HFFc6 (cell line): Measurements from ENCODE around the gene ITGB8. TPM values are rescaled to one million over a fixed set of nuclear protein-coding genes. Genes with fewer than 3 reads are reported as not detected.

Source experiments
- DNase-seq: peaks from one replicate; pipeline ENCODE4 v3.0.0-alpha.2; 2018
- H3K27ac Mint-ChIP-seq: 2 replicates; pipeline ENCODE4 v1.8.0; 2020; ENCODE audit warnings: mild to moderate bottlenecking, mixed read lengths
- H3K27me3 Mint-ChIP-seq: 2 replicates; pipeline ENCODE4 v1.8.0; 2021; ENCODE audit warnings: mild to moderate bottlenecking, moderate library complexity, mixed read lengths; ENCODE audit not compliant: insufficient read depth
- H3K36me3 Mint-ChIP-seq: 2 replicates; pipeline ENCODE4 v1.8.0; 2021; ENCODE audit warnings: low read depth, mixed read lengths
- H3K4me1 Mint-ChIP-seq: 2 replicates; pipeline ENCODE4 v1.8.0; 2020; ENCODE audit warnings: low read depth, mixed read lengths
- H3K4me3 Mint-ChIP-seq: 2 replicates; pipeline ENCODE4 v1.8.0; 2020; ENCODE audit warnings: mild to moderate bottlenecking, moderate library complexity, mixed read lengths
- H3K9me3 Mint-ChIP-seq: 2 replicates; pipeline ENCODE4 v1.8.0; 2020; ENCODE audit warnings: mild to moderate bottlenecking, mixed read lengths
- total RNA-seq, 6 experiments: library from RNA; stranded (reverse); fragmentation: NEBNext Ultra II Directional; extraction: Animal tissue kit (Norgen Biotek cat#: 25700); gene quantifications; 2 replicates in 1 of 6; 3 replicates in 5 of 6; pipeline ENCODE4 v1.2.3, GENCODE V29; 2021
- TF ChIP-seq, protein P1 (sequence below): fragments of 200-600 bp; sonication (generic); IDR thresholded peaks from 2 replicates; pipeline ENCODE4 v1.5.0; 2021; ENCODE audit warnings: antibody characterized with exemption, mild to moderate bottlenecking

ITGB8 gene
- total RNA-seq, 6 experiments from 2014 or later = not detected

DNA sequence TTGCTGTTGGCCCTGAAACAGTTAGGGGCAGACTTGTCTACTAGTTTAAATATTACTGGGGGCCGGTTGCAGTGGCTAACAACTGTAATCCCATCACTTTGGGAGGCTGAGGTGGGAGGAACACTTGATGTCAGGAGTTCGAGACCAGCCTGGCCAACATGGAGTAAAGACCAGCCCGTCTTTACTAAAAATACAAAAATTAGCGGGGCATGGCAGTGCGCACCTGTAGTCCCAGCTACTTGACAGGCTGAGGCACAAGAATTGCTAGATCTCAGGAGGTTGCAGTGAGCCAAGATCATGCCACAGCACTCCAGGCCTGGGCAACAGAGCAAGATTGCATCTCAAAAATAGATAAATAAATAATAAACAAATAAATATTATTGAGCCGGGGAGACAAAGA lies 7.6 kb downstream of the ITGB8 start:
- Mint-ChIP-seq H3K36me3 (no peaks in the 10 kb centered on the region), H3K9me3 (no peaks in the 10 kb centered on the region; the same call in 1 of the 2 replicates), H3K4me1 (no peaks in the 10 kb centered on the region), H3K27ac (no peak overlapping the region), H3K27me3 (peaks cover 3% of the 10 kb centered on the region; the same call in 1 of the 2 replicates), H3K4me3 (no peak overlapping the region)
- no peak for DNase-seq
- TF ChIP-seq, protein P1, sequence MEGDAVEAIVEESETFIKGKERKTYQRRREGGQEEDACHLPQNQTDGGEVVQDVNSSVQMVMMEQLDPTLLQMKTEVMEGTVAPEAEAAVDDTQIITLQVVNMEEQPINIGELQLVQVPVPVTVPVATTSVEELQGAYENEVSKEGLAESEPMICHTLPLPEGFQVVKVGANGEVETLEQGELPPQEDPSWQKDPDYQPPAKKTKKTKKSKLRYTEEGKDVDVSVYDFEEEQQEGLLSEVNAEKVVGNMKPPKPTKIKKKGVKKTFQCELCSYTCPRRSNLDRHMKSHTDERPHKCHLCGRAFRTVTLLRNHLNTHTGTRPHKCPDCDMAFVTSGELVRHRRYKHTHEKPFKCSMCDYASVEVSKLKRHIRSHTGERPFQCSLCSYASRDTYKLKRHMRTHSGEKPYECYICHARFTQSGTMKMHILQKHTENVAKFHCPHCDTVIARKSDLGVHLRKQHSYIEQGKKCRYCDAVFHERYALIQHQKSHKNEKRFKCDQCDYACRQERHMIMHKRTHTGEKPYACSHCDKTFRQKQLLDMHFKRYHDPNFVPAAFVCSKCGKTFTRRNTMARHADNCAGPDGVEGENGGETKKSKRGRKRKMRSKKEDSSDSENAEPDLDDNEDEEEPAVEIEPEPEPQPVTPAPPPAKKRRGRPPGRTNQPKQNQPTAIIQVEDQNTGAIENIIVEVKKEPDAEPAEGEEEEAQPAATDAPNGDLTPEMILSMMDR = no peak

DNA sequence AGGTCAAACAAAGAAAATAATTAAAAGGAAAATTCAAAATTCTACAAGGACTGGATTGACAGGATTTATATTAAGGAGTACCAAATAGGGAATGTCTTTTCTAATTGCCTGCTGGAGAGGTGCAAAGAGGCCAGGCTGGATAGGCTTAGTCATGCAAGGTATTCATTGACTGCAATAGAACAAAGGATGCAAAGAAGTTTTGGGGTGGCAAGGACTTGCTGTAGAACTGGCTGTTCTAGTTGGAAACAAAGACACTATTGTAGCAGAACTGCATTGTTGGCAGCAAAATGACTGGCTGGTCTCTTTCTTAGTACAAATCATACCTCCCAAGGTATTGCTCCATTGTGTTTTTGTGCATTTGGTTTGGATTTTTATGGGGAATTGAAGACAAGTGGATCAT lies 10.1 kb downstream of the ITGB8 start:
- peaks cover 3% of the 10 kb centered on the region; the same call in 1 of the 2 replicates for H3K27me3 Mint-ChIP-seq
- no peaks in the 10 kb centered on the region for H3K36me3 Mint-ChIP-seq
- DNase-seq = no peak
- no peak overlapping the region for H3K27ac Mint-ChIP-seq
- H3K9me3 Mint-ChIP-seq = no peaks in the 10 kb centered on the region; the same call in 1 of the 2 replicates
- no peaks in the 10 kb centered on the region for H3K4me1 Mint-ChIP-seq
- TF ChIP-seq, protein P1 = no peak
- no peak overlapping the region for H3K4me3 Mint-ChIP-seq

DNA sequence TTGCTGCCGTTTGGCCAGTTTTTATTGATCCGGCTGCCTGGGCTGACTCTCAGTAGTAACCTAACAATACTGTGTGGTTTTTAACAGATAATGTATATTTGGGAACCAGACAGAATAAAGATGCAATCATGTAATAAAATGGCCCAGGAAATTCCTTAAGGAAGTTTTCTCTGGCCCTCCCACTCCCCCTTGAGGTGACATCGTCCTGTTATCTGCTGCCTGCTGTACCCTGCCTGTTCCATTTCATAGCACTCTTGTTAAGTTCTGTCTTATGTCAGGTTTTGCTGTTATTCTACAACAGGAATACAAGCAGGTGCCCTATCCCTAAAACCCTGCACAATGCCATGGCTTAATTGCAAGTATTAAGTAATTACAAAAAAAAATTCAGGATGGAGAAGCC lies 12.5 kb downstream of the ITGB8 start:
- H3K4me1 Mint-ChIP-seq = no peaks in the 10 kb centered on the region
- H3K9me3 Mint-ChIP-seq = no peaks in the 10 kb centered on the region; the same call in 1 of the 2 replicates
- no peak for DNase-seq
- H3K36me3 Mint-ChIP-seq = no peaks in the 10 kb centered on the region
- no peak overlapping the region for H3K4me3 Mint-ChIP-seq
- TF ChIP-seq, protein P1 = no peak
- no peaks in the 10 kb centered on the region for H3K27me3 Mint-ChIP-seq
- H3K27ac Mint-ChIP-seq = no peak overlapping the region

DNA sequence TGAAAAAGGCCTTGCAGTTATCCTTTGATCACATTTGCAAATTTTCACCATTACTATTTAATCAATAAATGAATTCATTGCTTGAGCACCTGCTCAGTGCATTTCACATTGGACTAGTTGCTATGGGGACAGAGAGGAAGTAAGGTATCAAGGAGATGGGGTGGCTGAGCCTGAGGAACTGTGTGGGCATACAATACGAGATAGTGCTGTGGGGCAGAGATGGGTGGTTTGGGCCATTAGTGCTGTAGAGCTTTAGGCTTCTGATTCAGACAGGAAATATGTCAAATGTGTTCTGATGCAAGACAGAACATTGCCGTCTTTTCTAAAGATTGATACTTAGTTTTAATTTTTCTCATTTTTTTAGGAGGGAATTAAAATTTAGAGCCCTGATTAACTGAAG lies 13.2 kb downstream of the ITGB8 start:
- Mint-ChIP-seq H3K4me1 (no peaks in the 10 kb centered on the region), H3K9me3 (no peaks in the 10 kb centered on the region; the same call in 1 of the 2 replicates), H3K27me3 (no peaks in the 10 kb centered on the region), H3K27ac (no peak overlapping the region), H3K36me3 (no peaks in the 10 kb centered on the region), H3K4me3 (no peak overlapping the region)
- TF ChIP-seq, protein P1 = no peak
- no peak for DNase-seq

DNA sequence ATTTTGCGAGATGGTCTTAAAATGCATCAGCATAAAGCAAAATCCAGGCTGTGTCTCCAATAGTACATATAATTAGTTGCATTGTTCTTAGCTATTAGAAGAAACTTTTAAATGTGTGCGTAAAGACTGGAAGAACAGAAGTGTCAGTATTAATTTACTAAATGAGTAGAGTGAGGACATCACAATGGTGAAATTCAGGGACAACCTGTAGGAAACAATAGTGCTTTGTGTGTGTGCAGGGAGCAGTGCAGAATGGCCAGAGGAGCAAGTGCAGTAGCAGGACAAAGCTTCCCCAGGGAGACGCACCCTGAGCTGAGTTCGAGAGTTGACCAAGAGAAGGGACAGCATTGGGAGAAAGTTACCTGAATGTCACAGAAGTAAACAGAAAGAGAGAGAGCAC lies 13.7 kb downstream of the ITGB8 start:
- Mint-ChIP-seq H3K9me3 (no peaks in the 10 kb centered on the region; the same call in 1 of the 2 replicates), H3K4me1 (no peaks in the 10 kb centered on the region), H3K27ac (no peak overlapping the region), H3K4me3 (no peak overlapping the region), H3K27me3 (no peaks in the 10 kb centered on the region), H3K36me3 (no peaks in the 10 kb centered on the region)
- TF ChIP-seq, protein P1 = no peak
- no peak for DNase-seq

DNA sequence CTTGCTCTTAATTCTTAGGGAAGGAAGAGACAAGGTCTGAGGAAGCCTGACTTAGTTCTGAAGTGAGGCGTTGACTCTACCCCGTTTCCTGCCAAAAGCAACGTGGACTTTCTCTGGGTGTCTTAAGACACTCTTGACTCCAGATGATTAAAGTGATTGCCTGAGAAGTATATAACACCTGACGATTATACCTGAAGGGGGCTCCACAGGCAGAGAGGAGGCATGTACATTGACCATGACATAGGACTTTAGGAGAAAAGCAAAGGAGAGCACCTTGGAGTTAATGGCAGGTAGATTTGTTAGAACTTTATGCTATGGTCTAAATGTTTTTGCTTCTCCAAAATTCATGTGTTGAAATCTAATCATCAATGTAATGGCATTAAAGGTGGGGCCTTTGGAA lies 15.9 kb downstream of the ITGB8 start:
- no peaks in the 10 kb centered on the region for H3K27me3 Mint-ChIP-seq
- no peaks in the 10 kb centered on the region for H3K36me3 Mint-ChIP-seq
- H3K9me3 Mint-ChIP-seq = no peaks in the 10 kb centered on the region; the same call in 1 of the 2 replicates
- H3K4me1 Mint-ChIP-seq = no peaks in the 10 kb centered on the region; the same call in 1 of the 2 replicates
- DNase-seq = no peak
- H3K27ac Mint-ChIP-seq = no peak overlapping the region
- no peak overlapping the region for H3K4me3 Mint-ChIP-seq
- TF ChIP-seq, protein P1 = no peak
